Measurements from ENCODE around the gene ACSS1. TPM values are rescaled to one million over a fixed set of nuclear protein-coding genes. Genes with fewer than 3 reads are reported as not detected.

Gene ACSS1
- total RNA-seq, 1 donor: 0.99 TPM

DNA sequence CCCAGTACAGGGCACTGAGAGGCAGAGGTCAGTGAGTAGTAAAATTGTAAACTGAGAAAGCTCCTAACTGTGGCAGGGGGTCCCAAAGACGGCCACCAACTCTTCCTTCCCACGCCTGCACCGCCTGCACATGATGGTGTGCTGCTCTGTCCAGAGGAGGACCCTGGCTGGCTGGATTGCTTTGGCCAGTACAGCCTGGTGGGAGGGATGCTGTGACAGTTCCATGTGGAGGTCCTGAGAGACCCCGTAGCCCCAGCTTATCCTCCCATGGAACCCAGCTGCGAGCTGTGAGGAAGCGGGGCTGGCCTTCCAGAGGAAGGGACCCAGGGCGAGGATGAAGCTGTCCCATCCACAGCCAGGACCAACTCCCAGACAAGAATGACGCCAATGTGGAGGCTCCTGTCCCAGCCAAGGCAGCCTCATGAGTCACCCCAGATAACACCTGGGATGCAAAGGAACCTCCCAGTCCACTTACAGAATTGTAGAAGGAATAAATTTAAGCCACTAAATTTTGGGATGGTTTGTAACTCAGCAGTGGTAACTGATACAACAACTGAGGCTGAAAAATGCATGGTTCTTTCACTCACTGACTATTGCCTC, 2.0 kb upstream of the ACSS1 start:
- no peak for DNase-seq (ENCODE audit: low read depth)
- no peak overlapping the region for H3K4me3 ChIP-seq (ENCODE audit: low read depth, low read length)
- no peak for TF ChIP-seq CTCF (IDR thresholded peaks at IDR 0.05; ENCODE audit: insufficient read depth, low read length)

GRCh38 chr20:25058847-25059810, 1.2 kb upstream of the ACSS1 start:
- peak overlapping the region; percentile 63 for H3K4me3 ChIP-seq (ENCODE audit: low read depth, low read length)
- TF ChIP-seq CTCF (IDR thresholded peaks at IDR 0.05; ENCODE audit: insufficient read depth, low read length): no peak
- DNase-seq (ENCODE audit: low read depth): no peak

GRCh38 chr20:25057234-25058050, 497 bp downstream of the ACSS1 start:
- H3K4me3 ChIP-seq (ENCODE audit: low read depth, low read length): peak overlapping the region; percentile 63
- no peak for TF ChIP-seq CTCF (IDR thresholded peaks at IDR 0.05; ENCODE audit: insufficient read depth, low read length)
- DNase-seq (ENCODE audit: low read depth): peak; percentile 24

- no peak for DNase-seq (ENCODE audit: low read depth)
- TF ChIP-seq CTCF (IDR thresholded peaks at IDR 0.05; ENCODE audit: insufficient read depth, low read length): no peak
- H3K4me3 ChIP-seq (ENCODE audit: low read depth, low read length): peak overlapping the region; percentile 63
Observed at GRCh38 chr20:25056690-25057233, 1.2 kb downstream of the ACSS1 start.

GRCh38 chr20:25055711-25056495, 2.0 kb downstream of the ACSS1 start:
- H3K4me3 ChIP-seq (ENCODE audit: low read depth, low read length): no peak overlapping the region
- TF ChIP-seq CTCF (IDR thresholded peaks at IDR 0.05; ENCODE audit: insufficient read depth, low read length): no peak
- no peak for DNase-seq (ENCODE audit: low read depth)
